Ishikawa (cell line): ENCODE measurements around the gene ANKRD35.

ENCODE experiments used
- CEBPB ChIP-seq: IDR thresholded peaks from 2 replicates; pipeline ENCODE4 v1.6.1; 2012
- CREB1 ChIP-seq: IDR thresholded peaks from 2 replicates; pipeline ENCODE4 v1.6.1; 2012; ENCODE audit warnings: low read depth
- EGR1 ChIP-seq: IDR thresholded peaks from 2 replicates; pipeline ENCODE4 v1.6.1; 2012
- EP300 ChIP-seq: IDR thresholded peaks from 2 replicates; pipeline ENCODE4 v1.6.1; 2012; ENCODE audit warnings: borderline replicate concordance
- FOXM1 ChIP-seq: IDR thresholded peaks from 2 replicates; pipeline ENCODE4 v1.6.1; 2012; ENCODE audit warnings: low read depth, borderline replicate concordance
- MAX ChIP-seq: IDR thresholded peaks from 2 replicates; pipeline ENCODE4 v1.6.1; 2012
- NFIC ChIP-seq: IDR thresholded peaks from 2 replicates; pipeline ENCODE4 v1.6.1; 2012
- RAD21 ChIP-seq: IDR thresholded peaks from 2 replicates; pipeline ENCODE4 v1.6.1; 2012; ENCODE audit warnings: low read depth
- TAF1 ChIP-seq: IDR thresholded peaks from 2 replicates; pipeline ENCODE4 v1.6.1; 2012; ENCODE audit warnings: low read depth, mild to moderate bottlenecking
- TCF12 ChIP-seq: IDR thresholded peaks from 2 replicates; pipeline ENCODE4 v1.6.1; 2012; ENCODE audit warnings: low read depth
- TEAD4 ChIP-seq: IDR thresholded peaks from 2 replicates; pipeline ENCODE4 v1.6.1; 2012
- YY1 ChIP-seq: IDR thresholded peaks from 2 replicates; pipeline ENCODE4 v1.6.1; 2012; ENCODE audit warnings: low read depth
- ZBTB7A ChIP-seq: IDR thresholded peaks from 2 replicates; pipeline ENCODE4 v1.6.1; 2012; ENCODE audit warnings: low read depth
- TF ChIP-seq, protein P1 (sequence below): IDR thresholded peaks from 2 replicates; pipeline ENCODE4 v1.6.1; 2012; ENCODE audit warnings: low read depth, mild to moderate bottlenecking
- TF ChIP-seq, protein P2 (sequence below): IDR thresholded peaks from 2 replicates; pipeline ENCODE4 v1.6.1; 2012

The ANKRD35 gene

DNA sequence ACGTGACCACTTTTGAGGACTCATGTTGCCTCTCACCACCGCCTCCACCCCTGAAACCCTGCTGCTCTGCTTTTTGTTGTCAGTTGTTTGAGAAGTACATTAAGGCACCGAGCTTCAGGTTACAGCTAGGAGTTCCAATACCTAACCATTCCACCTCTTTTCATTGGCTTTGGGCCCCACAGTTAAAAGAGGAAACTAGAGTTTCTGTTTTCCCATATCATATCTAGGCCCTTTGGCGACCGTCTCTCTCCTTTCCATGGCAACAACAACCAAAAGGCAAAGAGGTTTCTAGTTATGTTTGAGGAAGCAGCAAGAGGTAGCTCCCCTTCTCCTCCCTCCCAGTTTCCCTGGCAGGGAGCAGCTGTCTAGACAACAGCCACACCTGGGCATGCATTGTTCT, 5.9 kb downstream of the ANKRD35 start:
- TF ChIP-seq CEBPB = no peak
- TF ChIP-seq TCF12 = peak; percentile 57
- TF ChIP-seq NFIC = no peak
- no peak; the same call in 1 of the 2 replicates for TF ChIP-seq MAX

GRCh38 chr1:145878724-145879123, 6.9 kb downstream of the ANKRD35 start:
- TF ChIP-seq TCF12 = no peak
- TF ChIP-seq, protein P1, sequence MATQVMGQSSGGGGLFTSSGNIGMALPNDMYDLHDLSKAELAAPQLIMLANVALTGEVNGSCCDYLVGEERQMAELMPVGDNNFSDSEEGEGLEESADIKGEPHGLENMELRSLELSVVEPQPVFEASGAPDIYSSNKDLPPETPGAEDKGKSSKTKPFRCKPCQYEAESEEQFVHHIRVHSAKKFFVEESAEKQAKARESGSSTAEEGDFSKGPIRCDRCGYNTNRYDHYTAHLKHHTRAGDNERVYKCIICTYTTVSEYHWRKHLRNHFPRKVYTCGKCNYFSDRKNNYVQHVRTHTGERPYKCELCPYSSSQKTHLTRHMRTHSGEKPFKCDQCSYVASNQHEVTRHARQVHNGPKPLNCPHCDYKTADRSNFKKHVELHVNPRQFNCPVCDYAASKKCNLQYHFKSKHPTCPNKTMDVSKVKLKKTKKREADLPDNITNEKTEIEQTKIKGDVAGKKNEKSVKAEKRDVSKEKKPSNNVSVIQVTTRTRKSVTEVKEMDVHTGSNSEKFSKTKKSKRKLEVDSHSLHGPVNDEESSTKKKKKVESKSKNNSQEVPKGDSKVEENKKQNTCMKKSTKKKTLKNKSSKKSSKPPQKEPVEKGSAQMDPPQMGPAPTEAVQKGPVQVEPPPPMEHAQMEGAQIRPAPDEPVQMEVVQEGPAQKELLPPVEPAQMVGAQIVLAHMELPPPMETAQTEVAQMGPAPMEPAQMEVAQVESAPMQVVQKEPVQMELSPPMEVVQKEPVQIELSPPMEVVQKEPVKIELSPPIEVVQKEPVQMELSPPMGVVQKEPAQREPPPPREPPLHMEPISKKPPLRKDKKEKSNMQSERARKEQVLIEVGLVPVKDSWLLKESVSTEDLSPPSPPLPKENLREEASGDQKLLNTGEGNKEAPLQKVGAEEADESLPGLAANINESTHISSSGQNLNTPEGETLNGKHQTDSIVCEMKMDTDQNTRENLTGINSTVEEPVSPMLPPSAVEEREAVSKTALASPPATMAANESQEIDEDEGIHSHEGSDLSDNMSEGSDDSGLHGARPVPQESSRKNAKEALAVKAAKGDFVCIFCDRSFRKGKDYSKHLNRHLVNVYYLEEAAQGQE = no peak
- TF ChIP-seq CEBPB = no peak
- no peak for TF ChIP-seq EP300
- TF ChIP-seq EGR1 = no peak
- no peak for TF ChIP-seq YY1

- TF ChIP-seq TAF1 (no peak), CREB1 (no peak), ZBTB7A (no peak)
Measured at GRCh38 chr1:145877923-145878486, 7.7 kb downstream of the ANKRD35 start.

GRCh38 chr1:145874646-145875045, 11.0 kb downstream of the ANKRD35 start:
- TF ChIP-seq NFIC (no peak), EGR1 (no peak), TCF12 (no peak), YY1 (no peak)

DNA sequence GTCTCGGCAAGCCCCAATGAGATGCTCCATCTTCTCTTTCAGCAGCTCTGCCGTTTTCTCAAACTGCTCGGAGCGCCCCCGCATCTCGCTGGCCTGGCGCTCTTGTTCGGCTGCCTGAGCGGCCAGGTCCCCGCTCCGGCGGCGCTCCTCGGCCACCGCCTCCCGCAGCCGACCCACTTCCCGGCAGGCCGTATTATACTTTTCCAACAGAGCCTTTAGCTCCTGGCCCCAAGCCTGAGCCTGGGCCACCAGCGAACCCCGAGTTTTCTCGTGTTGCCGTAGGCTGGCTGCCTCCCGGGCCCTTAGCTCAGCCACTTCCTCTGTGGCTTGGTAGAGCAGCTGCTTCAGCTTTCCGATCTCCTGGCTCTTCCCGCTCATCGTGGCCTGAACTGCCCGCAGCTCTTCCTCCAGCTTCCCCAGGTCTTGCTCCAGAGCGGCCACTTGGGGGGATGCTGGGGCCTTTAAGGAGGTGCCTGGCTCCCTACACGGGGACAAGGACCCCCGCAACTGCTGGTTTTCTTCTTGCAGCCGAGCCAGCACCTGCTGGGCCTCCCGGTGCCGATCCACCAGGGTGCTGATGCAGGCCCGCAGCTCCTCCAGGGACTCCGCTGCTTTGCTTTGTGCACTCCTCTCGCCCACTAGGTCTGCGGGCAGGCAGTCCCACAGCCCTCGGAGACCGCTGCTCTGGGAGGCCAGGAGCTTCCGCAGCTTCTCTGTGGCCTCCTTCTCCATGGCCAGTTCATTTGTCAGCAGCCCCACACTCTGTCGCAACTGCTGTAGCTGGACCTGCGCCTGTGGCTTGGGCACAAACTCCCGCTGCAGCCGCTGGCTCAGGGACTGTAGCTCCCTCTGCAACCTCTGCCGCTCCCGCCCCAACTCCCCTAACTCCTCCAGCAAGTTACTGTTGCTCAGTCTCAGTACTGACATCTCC, 13.4 kb downstream of the ANKRD35 start:
- no peak for TF ChIP-seq RAD21
- TF ChIP-seq, protein P2, sequence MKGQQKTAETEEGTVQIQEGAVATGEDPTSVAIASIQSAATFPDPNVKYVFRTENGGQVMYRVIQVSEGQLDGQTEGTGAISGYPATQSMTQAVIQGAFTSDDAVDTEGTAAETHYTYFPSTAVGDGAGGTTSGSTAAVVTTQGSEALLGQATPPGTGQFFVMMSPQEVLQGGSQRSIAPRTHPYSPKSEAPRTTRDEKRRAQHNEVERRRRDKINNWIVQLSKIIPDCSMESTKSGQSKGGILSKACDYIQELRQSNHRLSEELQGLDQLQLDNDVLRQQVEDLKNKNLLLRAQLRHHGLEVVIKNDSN = no peak
- no peak for TF ChIP-seq FOXM1
- TF ChIP-seq MAX = no peak
- TF ChIP-seq EP300 = no peak
- no peak for TF ChIP-seq CEBPB
- no peak for TF ChIP-seq TCF12
- TF ChIP-seq EGR1 = no peak
- no peak for TF ChIP-seq CREB1

- no peak for TF ChIP-seq TCF12
- TF ChIP-seq, protein P2 = no peak
- TF ChIP-seq YY1 = no peak
- no peak for TF ChIP-seq TEAD4
- TF ChIP-seq RAD21 = no peak
Measured at GRCh38 chr1:145868232-145868631, 17.4 kb downstream of the ANKRD35 start.

DNA sequence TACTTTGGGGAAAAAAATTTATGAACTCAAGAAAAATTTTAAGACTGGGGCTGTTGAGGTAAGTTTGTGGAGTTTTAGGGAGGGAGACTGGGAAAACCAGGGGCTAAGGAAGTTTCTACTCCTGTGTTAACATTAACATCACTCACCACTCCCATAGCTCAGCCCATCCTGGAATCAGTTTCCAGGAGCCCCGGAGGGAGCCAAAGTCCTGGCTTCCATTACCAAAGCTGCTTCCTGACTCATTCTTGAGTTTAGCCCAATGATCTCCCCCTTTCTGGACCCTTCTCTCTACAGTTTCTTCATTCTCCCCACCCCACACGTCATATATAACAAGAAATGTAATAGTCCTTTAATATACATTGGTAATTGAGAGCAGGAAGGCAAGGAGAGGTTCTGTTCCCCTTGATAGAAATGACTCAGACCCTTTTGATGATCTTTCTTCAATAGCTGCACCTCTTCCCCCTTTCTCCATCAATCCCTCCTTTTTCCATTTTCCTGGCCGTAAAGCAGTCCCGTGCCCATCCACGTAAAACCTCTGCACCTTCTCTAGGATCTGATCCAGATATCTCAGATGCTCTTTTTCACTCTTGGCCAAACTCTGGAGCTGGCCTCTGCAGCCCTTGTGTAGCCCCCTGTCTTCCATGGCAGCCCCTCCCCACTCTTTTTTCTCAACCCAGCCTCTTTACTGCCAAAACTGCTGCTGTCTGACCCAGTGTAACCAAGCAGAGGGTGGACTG, 22.2 kb downstream of the ANKRD35 start:
- TF ChIP-seq TCF12 = no peak
- no peak for TF ChIP-seq FOXM1
- no peak for TF ChIP-seq EGR1
- TF ChIP-seq, protein P1 = no peak
- no peak for TF ChIP-seq ZBTB7A
- TF ChIP-seq, protein P2 = no peak
- TF ChIP-seq CREB1 = no peak
- TF ChIP-seq YY1 = no peak
- no peak for TF ChIP-seq MAX
- TF ChIP-seq RAD21 = no peak
- no peak for TF ChIP-seq CEBPB
- no peak for TF ChIP-seq TAF1
- no peak for TF ChIP-seq EP300
- TF ChIP-seq TEAD4 = no peak
- TF ChIP-seq NFIC = no peak
